Panc1 (cell line): ENCODE measurements around the gene TOM1L1. TPM values are rescaled to one million over a fixed set of nuclear protein-coding genes. Genes with fewer than 3 reads are reported as not detected.
A peak's percentile ranks its signal among the peaks of the same experiment; 100 is the strongest.

Source experiments
- ATAC-seq: fragments of 200-7000 bp; cut with Tn5 transposase; 2 replicates; pipeline ENCODE4 v1.9.1; 2020; ENCODE audit warnings: mild to moderate bottlenecking, moderate library complexity
- BruUV-seq: library from RNA; stranded (reverse); fragments of 400-500 nt; replicated peaks from 2 replicates; lab custom pipeline; 2021; lab: Mats Ljungman, UMichigan
- CTCF ChIA-PET: fragments of 300-600 bp; sonication (Branson Sonifier 250); formaldehyde crosslinking; loops from one replicate; lab custom pipeline; 2022; ENCODE audit warnings: antibody characterized with exemption; lab: Charles Lee
- POLR2A ChIA-PET: fragments of 300-600 bp; sonication (Branson Sonifier 250); formaldehyde crosslinking; loops from one replicate; lab custom pipeline; 2022; ENCODE audit warnings: antibody characterized with exemption; lab: Charles Lee
- DNase-seq: peaks from one replicate; pipeline ENCODE4 v3.0.0-alpha.2; 2010; ENCODE audit warnings: low read depth, low spot score
- H3K27ac ChIP-seq: 2 replicates; pipeline ENCODE4 v1.5.1; 2011; ENCODE audit warnings: mild to moderate bottlenecking, low read length, inconsistent platforms
- H3K27me3 ChIP-seq: fragments of 200-500 bp; sonication (Bioruptor generic); 2 replicates; pipeline ENCODE4 v1.6.0; 2014; ENCODE audit warnings: low read length, inconsistent platforms; ENCODE audit not compliant: control insufficient read depth, insufficient read depth
- H3K36me3 ChIP-seq: fragments of 200-500 bp; sonication (Bioruptor generic); 2 replicates; pipeline ENCODE4 v1.5.1; 2014; ENCODE audit warnings: inconsistent platforms, mild to moderate bottlenecking, low read length, moderate library complexity; ENCODE audit not compliant: control insufficient read depth, insufficient read depth
- H3K4me1 ChIP-seq: 2 replicates; pipeline ENCODE4 v1.5.1; 2011; ENCODE audit warnings: inconsistent platforms, mild to moderate bottlenecking, low read length, moderate library complexity; ENCODE audit not compliant: control insufficient read depth, insufficient read depth
- H3K4me3 ChIP-seq, 2 experiments: 2 replicates each; pipeline ENCODE4 v1.5.1; 2011 to 2012; ENCODE audit warnings: low read depth in 2 of 2, low read length in 2 of 2, mild to moderate bottlenecking in 2 of 2, inconsistent platforms in 1 of 2, moderate library complexity in 1 of 2
- H3K9me3 ChIP-seq: fragments of 200-500 bp; sonication (Bioruptor generic); 2 replicates; pipeline ENCODE4 v1.5.1; 2014; ENCODE audit warnings: low read depth, mild to moderate bottlenecking, inconsistent platforms, low read length, moderate library complexity; ENCODE audit not compliant: control insufficient read depth, insufficient read depth
- POLR2AphosphoS5 ChIP-seq: IDR thresholded peaks from 2 replicates; pipeline ENCODE4 v1.6.1; 2012; ENCODE audit warnings: mild to moderate bottlenecking, low read depth, low read length, moderate library complexity
- SIN3A ChIP-seq: IDR thresholded peaks from 2 replicates; pipeline ENCODE4 v1.6.1; 2012; ENCODE audit warnings: low read depth, mild to moderate bottlenecking, low read length, moderate library complexity, borderline replicate concordance; ENCODE audit not compliant: insufficient read depth
- TCF7L2 ChIP-seq: IDR thresholded peaks from 2 replicates; pipeline ENCODE4 v1.6.1; 2011; ENCODE audit warnings: mild to moderate bottlenecking, low read depth, low read length, inconsistent platforms
- in situ Hi-C: cut with HindIII; loops from 2 replicates; pipeline ENCODE4 v1.10.0; 2016; ENCODE audit warnings: low sequenced_read_pairs, low pct_unique_long_range_greater_than_20kb
- intact Hi-C: fragments of 100-400 bp; cut with micrococcal nuclease; formaldehyde crosslinking; loops from one replicate; pipeline ENCODE4 v1.10.0; 2022; ENCODE audit not compliant: unreplicated experiment
- total RNA-seq: library from RNA; stranded (reverse); gene quantifications from one replicate; pipeline ENCODE4 v1.2.1, GENCODE V29; 2021; ENCODE audit not compliant: unreplicated experiment
- TF ChIP-seq, protein P1 (sequence below): fragments of 450-650 bp; IDR thresholded peaks from 2 replicates; pipeline ENCODE4 v1.5.1; 2017; ENCODE audit warnings: mild to moderate bottlenecking
- TF ChIP-seq, protein P2 (sequence below), 2 experiments: IDR thresholded peaks; 2 replicates each; pipeline ENCODE4 v1.6.1; 2011 to 2012; ENCODE audit warnings: low read depth in 2 of 2, control low read depth in 1 of 2, low read length in 1 of 2, mild to moderate bottlenecking in 1 of 2, moderate library complexity in 1 of 2; ENCODE audit not compliant: insufficient read depth in 1 of 2

The TOM1L1 gene
- total RNA-seq, 1 experiment from 2014 or later, result 53.9 TPM

DNA sequence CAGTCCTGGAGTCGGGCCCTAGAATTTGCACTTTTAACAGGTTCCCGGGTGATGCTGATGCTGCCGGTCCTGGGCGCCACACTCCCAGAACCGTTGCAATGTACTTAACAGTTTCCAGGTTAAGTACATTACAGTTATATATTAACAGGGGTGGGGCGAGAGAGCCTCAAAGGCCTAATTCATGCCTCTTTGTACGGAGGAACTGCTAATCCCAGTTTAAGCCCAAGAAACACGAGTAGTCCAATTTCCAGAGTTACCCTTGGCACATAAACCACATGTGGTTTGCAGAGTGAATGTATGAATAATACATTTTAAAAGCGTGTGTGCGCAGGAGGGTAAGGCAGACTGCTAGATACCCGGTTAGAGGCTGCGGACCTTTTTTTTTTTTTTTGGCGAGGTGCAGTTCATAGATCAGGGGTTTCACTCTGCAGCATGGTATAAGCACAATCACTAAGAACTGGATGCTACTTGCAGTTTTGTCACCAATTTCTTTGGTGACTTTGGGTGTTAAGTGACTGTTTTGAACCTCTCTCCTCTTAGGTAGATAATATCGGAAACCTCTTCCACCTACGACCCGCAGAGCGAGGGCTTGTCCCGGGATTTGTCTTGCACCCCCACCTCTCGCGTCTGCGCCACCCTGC is 67.1 kb downstream of the TOM1L1 start:
- no peak for TF ChIP-seq TCF7L2
- TF ChIP-seq SIN3A, result no peak
- TF ChIP-seq, protein P1, sequence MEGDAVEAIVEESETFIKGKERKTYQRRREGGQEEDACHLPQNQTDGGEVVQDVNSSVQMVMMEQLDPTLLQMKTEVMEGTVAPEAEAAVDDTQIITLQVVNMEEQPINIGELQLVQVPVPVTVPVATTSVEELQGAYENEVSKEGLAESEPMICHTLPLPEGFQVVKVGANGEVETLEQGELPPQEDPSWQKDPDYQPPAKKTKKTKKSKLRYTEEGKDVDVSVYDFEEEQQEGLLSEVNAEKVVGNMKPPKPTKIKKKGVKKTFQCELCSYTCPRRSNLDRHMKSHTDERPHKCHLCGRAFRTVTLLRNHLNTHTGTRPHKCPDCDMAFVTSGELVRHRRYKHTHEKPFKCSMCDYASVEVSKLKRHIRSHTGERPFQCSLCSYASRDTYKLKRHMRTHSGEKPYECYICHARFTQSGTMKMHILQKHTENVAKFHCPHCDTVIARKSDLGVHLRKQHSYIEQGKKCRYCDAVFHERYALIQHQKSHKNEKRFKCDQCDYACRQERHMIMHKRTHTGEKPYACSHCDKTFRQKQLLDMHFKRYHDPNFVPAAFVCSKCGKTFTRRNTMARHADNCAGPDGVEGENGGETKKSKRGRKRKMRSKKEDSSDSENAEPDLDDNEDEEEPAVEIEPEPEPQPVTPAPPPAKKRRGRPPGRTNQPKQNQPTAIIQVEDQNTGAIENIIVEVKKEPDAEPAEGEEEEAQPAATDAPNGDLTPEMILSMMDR, result no peak
- TF ChIP-seq, protein P2, sequence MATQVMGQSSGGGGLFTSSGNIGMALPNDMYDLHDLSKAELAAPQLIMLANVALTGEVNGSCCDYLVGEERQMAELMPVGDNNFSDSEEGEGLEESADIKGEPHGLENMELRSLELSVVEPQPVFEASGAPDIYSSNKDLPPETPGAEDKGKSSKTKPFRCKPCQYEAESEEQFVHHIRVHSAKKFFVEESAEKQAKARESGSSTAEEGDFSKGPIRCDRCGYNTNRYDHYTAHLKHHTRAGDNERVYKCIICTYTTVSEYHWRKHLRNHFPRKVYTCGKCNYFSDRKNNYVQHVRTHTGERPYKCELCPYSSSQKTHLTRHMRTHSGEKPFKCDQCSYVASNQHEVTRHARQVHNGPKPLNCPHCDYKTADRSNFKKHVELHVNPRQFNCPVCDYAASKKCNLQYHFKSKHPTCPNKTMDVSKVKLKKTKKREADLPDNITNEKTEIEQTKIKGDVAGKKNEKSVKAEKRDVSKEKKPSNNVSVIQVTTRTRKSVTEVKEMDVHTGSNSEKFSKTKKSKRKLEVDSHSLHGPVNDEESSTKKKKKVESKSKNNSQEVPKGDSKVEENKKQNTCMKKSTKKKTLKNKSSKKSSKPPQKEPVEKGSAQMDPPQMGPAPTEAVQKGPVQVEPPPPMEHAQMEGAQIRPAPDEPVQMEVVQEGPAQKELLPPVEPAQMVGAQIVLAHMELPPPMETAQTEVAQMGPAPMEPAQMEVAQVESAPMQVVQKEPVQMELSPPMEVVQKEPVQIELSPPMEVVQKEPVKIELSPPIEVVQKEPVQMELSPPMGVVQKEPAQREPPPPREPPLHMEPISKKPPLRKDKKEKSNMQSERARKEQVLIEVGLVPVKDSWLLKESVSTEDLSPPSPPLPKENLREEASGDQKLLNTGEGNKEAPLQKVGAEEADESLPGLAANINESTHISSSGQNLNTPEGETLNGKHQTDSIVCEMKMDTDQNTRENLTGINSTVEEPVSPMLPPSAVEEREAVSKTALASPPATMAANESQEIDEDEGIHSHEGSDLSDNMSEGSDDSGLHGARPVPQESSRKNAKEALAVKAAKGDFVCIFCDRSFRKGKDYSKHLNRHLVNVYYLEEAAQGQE (IDR thresholded peaks at IDR 0.05; ENCODE audit: insufficient read depth in 1 of 2, low read depth in 2 of 2, low read length in 1 of 2), result no peak
- TF ChIP-seq POLR2AphosphoS5, result no peak
- peak overlapping the region; percentile 99 for H3K27ac ChIP-seq
- no peaks in the 10 kb centered on the region for H3K9me3 ChIP-seq
- intact Hi-C loops, result no loop called here
- no TSS peak for BruUV-seq
- DNase-seq (peak; percentile 7), ATAC-seq (0 out of 2 replicates have a peak, but pooled peaks have one; percentile 1)
- peaks cover 32% of the 10 kb centered on the region for H3K36me3 ChIP-seq
- in situ Hi-C loops, result no loop called here
- ChIA-PET CTCF (no interaction called here), POLR2A (interaction anchor here (0.5 to 0.9 kb wide), 2 partner anchors 24 to 356 kb away, joined by 3 read pairs; no protein-coding TSS in a partner anchor)
- H3K4me1 ChIP-seq, result peaks cover 26% of the 10 kb centered on the region
- peak overlapping the region; percentile 93 to 99 for H3K4me3 ChIP-seq
- H3K27me3 ChIP-seq, result no peaks in the 10 kb centered on the region

DNA sequence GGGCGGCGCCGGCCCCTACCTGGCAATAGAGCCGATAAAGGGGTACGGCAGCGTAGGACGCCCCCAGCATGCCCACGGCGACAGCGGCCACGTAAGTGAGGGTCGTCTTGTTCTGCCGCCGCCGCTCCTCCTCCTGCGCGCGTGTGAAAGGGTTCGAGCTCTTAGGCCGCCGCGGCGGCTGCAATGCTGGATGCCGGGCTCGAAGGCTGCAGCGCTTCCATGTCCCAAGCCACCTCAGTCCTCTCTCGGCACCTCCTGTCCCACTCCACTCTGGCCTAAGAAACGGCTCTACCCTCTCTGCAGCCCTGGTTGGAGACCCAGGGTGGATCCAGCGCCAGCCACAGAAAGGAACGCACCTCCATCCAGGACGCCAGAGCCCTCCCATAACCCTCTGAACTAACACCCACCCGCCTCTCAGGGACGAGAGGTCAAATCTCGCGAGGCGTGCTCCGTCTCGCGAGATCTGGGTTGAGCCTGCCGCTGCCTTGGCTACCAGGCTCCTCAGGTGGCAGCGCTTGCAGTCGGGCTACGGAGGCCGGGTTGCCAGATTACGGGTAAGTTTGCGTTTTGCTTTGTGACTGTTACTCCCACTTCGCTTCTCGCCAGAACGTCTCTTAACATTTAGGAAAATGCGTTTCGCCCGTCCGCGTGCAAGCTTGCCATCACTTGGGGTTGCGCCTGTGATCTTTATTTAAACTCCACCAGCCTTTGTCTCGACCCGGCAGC is 67.8 kb downstream of the TOM1L1 start, which contains the start of the genes COX11 and STXBP4:
Gene COX11 (minus strand): TSS at position 393 of the 726 bp plus-strand sequence. CDS start 8 bp downstream, at position 385.
Gene STXBP4 (plus strand): TSS at position 504 of the 726 bp plus-strand sequence. CDS start 17,455 bp downstream, outside the sequence.
- ChIA-PET POLR2A (no interaction called here), CTCF (no interaction called here)
- ATAC-seq, result peak; percentile 100
- intact Hi-C loops, result no loop called here
- peak; percentile 87 for DNase-seq
- Histone ChIP-seq H3K4me3 (peak within 1 kb of the TSS; percentile 93 to 99), H3K36me3 (peaks cover 25% of the 10 kb centered on the region), H3K27ac (peak within 1 kb of the TSS; percentile 99), H3K9me3 (no peaks in the 10 kb centered on the region), H3K27me3 (no peaks in the 10 kb centered on the region), H3K4me1 (peaks cover 28% of the 10 kb centered on the region)
- TF ChIP-seq TCF7L2 (peak; percentile 32; the same call in 1 of the 2 replicates), POLR2AphosphoS5 (peak; percentile 98), SIN3A (peak; percentile 96)
- TF ChIP-seq, protein P2 (IDR thresholded peaks at IDR 0.05; ENCODE audit: insufficient read depth in 1 of 2, low read depth in 2 of 2, low read length in 1 of 2), result peak in 1 of 2 experiments; percentile 73; a peak in 1 of 4 replicates
- TF ChIP-seq, protein P1, result peak; percentile 76
- in situ Hi-C loops, result no loop called here
- no TSS peak for BruUV-seq
